Endothelial cell (in vitro differentiated cells): Measurements from ENCODE around the gene TSPEAR. TPM values are rescaled to one million over a fixed set of nuclear protein-coding genes. Genes with fewer than 3 reads are reported as not detected.

Experiments used
- DNase-seq: peaks from one replicate; pipeline ENCODE4 v3.0.0; 2021; ENCODE audit warnings: low spot score
- H3K27ac Mint-ChIP-seq: one replicate; pipeline ENCODE4 v1.8.0; 2021; ENCODE audit warnings: mixed read lengths, inconsistent platforms; ENCODE audit not compliant: unreplicated experiment
- H3K27me3 Mint-ChIP-seq: one replicate; pipeline ENCODE4 v1.8.0; 2021; ENCODE audit warnings: mild to moderate bottlenecking, moderate library complexity, mixed read lengths, inconsistent platforms; ENCODE audit not compliant: unreplicated experiment
- H3K36me3 Mint-ChIP-seq: one replicate; pipeline ENCODE4 v1.8.0; 2021; ENCODE audit warnings: mild to moderate bottlenecking, low read depth, mixed read lengths, inconsistent platforms; ENCODE audit not compliant: unreplicated experiment
- H3K4me1 Mint-ChIP-seq: one replicate; pipeline ENCODE4 v1.8.0; 2021; ENCODE audit warnings: mild to moderate bottlenecking, mixed read lengths, inconsistent platforms; ENCODE audit not compliant: unreplicated experiment
- H3K4me3 Mint-ChIP-seq: one replicate; pipeline ENCODE4 v1.8.0; 2021; ENCODE audit warnings: mild to moderate bottlenecking, mixed read lengths, inconsistent platforms; ENCODE audit not compliant: unreplicated experiment
- H3K9me3 Mint-ChIP-seq: one replicate; pipeline ENCODE4 v1.8.0; 2021; ENCODE audit warnings: mixed read lengths, inconsistent platforms; ENCODE audit not compliant: unreplicated experiment
- total RNA-seq: library from RNA; stranded (reverse); fragmentation: NEBNext Ultra II Directional; extraction: Animal tissue kit (Norgen Biotek cat#: 25700); gene quantifications from one replicate; pipeline ENCODE4 v1.2.1, GENCODE V29; 2021; ENCODE audit not compliant: unreplicated experiment
- TF ChIP-seq, protein P1 (sequence below): fragments of 200-600 bp; sonication (generic); IDR thresholded peaks from one replicate; pipeline ENCODE4 v1.5.0; 2021; ENCODE audit warnings: antibody characterized with exemption; ENCODE audit not compliant: unreplicated experiment

Gene TSPEAR
- total RNA-seq, 1 donor from 2014 or later = not detected

DNA sequence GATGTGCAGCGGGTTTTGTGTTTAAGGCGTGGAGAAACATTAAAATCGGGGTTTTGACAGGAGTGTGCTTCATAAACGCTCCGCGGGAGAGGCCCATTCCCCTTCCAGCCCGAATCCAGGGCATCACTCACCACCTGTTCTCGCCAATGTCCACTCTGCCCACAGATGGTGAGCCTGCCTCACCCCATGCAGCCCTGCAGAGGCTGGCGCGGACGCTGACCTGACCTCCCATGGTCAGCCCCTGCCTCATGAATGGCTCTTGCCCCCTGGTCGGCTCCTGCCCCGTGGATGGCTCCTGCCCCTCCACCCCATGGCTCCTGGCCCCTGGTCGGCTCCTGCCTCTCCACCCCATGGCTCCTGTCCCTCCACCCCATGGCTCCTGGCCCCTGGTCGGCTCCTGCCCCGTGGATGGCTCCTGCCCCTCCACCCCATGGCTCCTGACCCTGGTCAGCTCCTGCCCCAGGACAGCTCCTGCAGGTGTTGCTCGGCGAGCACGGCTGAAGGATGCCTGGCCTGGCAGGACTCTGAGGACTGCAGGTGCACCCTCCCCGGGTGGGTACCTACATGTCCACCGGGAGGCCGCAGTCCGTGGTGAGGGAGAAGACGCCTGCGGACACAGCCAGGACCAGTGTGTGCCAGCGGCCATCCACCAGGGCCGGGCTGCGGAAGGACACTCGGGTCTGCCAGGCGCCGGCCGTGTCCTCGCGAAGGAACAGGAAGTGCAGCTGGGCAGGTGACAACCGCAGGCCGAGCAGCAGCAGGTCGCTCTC, 178.1 kb downstream of the TSPEAR start:
- no peaks in the 10 kb centered on the region for H3K9me3 Mint-ChIP-seq
- peaks cover 10% of the 10 kb centered on the region for H3K36me3 Mint-ChIP-seq

DNA sequence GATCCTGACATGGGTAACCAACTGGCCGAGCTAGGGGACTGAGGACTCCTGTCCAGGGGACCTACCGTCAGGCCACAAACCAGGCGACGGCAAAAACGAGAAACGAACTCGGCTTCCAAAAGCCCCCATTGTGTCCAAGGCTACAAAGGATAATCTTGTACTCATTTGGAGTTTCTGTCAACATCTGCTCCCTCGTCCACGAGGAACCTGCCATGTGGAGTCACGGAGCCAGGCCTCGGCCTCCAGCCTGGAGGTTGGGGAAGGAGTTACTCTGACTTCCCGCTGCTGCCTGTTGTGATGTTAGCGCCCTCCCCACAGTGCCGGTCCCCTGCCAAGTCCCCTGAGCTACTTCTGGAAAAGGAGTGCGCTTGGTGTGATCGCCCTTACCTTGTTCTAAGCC, 178.7 kb downstream of the TSPEAR start:
- H3K4me3 Mint-ChIP-seq = no peak overlapping the region
- no peak for DNase-seq
- no peaks in the 10 kb centered on the region for H3K4me1 Mint-ChIP-seq
- H3K27me3 Mint-ChIP-seq = peaks cover 11% of the 10 kb centered on the region
- no peaks in the 10 kb centered on the region for H3K9me3 Mint-ChIP-seq
- TF ChIP-seq, protein P1, sequence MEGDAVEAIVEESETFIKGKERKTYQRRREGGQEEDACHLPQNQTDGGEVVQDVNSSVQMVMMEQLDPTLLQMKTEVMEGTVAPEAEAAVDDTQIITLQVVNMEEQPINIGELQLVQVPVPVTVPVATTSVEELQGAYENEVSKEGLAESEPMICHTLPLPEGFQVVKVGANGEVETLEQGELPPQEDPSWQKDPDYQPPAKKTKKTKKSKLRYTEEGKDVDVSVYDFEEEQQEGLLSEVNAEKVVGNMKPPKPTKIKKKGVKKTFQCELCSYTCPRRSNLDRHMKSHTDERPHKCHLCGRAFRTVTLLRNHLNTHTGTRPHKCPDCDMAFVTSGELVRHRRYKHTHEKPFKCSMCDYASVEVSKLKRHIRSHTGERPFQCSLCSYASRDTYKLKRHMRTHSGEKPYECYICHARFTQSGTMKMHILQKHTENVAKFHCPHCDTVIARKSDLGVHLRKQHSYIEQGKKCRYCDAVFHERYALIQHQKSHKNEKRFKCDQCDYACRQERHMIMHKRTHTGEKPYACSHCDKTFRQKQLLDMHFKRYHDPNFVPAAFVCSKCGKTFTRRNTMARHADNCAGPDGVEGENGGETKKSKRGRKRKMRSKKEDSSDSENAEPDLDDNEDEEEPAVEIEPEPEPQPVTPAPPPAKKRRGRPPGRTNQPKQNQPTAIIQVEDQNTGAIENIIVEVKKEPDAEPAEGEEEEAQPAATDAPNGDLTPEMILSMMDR = no peak
- H3K36me3 Mint-ChIP-seq = peaks cover 10% of the 10 kb centered on the region
- H3K27ac Mint-ChIP-seq = no peak overlapping the region

More for the DNA sequence above, 178.1 kb downstream of the TSPEAR start:
- Mint-ChIP-seq H3K4me3 (no peak overlapping the region), H3K4me1 (no peaks in the 10 kb centered on the region), H3K27ac (no peak overlapping the region), H3K27me3 (peaks cover 11% of the 10 kb centered on the region)
- TF ChIP-seq, protein P1 = no peak
- DNase-seq = no peak

DNA sequence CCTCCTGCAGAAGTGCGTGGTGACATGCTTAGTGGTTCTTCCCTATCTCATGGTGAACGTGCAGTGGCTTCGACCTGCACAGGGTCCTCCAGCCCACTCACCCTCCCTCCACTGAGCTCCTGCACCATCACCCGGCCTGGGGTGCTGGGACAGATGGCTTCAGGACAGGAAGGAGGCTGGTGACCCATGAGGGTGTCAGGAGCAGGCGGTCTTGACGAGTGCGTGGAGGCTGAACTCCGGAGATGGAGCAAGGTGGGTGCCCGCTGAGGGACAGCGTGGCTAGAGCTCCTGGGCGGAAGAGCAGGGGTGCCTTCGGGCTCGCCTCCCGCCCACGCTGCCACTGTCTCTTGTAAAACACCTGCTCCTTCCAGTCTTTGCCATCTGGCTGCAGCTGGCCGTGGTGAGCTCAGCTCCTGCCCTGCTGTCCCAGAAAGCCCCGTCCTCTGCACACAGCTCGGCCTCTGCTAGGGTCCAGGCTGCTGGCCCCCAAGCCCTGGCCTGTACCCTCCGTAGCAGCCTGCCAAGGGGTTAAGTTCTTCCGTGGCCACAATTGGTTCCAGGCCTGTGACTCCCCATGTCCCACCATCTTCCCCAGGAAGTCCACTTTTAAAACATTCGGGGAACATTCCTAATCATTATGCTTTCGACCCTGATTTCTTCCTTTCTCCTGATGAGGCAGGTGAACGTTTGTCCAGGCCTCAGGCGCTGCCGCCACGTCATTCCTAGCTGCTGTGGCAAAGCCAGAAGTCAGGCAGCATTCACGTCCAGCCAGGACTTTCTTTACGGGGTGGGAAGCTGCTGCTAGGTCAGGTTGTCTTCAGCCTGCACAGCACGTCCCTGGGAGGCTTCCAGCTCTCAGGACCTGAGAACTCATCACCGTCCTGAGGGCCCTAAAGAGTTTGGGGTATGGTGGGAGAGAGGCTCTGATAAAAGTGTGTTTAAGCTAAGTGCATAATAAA, 179.5 kb downstream of the TSPEAR start:
- no peaks in the 10 kb centered on the region for H3K4me1 Mint-ChIP-seq
- H3K27ac Mint-ChIP-seq = no peak overlapping the region
- no peak for DNase-seq
- H3K36me3 Mint-ChIP-seq = peaks cover 10% of the 10 kb centered on the region
- TF ChIP-seq, protein P1 = no peak
- H3K9me3 Mint-ChIP-seq = no peaks in the 10 kb centered on the region
- H3K4me3 Mint-ChIP-seq = no peak overlapping the region
- H3K27me3 Mint-ChIP-seq = peaks cover 11% of the 10 kb centered on the region

DNA sequence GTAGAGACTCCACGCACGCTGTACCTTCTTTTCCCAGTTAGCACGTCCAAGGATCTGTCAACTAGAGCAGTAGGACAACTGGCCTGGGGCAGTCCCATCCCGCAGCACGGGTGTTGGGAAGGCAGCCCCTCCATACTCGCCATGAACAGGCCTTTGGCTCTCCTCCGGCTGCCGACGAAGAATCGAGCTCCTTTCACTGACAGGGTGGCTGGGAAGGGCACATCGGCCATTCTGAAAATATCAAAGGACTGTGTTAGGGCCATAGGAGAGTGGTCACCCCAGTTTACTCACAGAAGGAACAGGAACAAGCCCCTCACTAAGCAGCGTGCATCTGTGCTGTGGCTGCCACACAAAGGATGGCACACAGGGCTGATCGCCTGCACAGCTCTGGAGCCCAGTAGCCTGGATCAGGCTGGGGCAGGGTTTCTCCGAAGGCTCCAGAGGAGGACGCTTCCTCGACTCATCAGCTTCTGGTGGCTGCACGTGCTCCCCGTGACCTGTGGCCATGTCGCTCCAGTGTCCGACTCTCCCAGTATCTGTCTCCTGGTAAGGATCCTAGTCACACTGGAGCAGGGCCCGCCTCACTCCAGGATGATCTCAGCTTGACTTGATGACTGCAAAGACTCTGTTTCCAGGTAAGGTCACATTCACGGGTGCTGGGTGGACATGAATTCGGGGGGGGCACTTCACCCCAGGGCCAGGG, 180.3 kb downstream of the TSPEAR start:
- H3K27me3 Mint-ChIP-seq = peaks cover 14% of the 10 kb centered on the region
- H3K36me3 Mint-ChIP-seq = peaks cover 10% of the 10 kb centered on the region
- TF ChIP-seq, protein P1 = no peak
- H3K9me3 Mint-ChIP-seq = no peaks in the 10 kb centered on the region
- H3K4me1 Mint-ChIP-seq = no peaks in the 10 kb centered on the region
- DNase-seq = no peak
- no peak overlapping the region for H3K27ac Mint-ChIP-seq
- H3K4me3 Mint-ChIP-seq = no peak overlapping the region
